Cardiac fibroblast (primary cell): Measurements from ENCODE around the gene DHRS12.

ENCODE experiments used
- DNase-seq, 2 donors: peaks; one replicate each; pipeline versions ENCODE4 v3.0.0 to v3.0.0-alpha.2; 2010; ENCODE audit warnings: low read depth in 2 of 2
- H3K4me3 ChIP-seq, 2 donors: replicated peaks in 1 of 2; 1 replicate in 1 of 2; 2 replicates in 1 of 2; pipeline ENCODE4 v1.5.1; 2011; ENCODE audit warnings: low read depth in 2 of 2, low read length in 2 of 2, mild to moderate bottlenecking in 2 of 2, moderate library complexity in 1 of 2
- TF ChIP-seq, protein P1 (sequence below): IDR thresholded peaks from one replicate; pipeline ENCODE4 v1.5.1; 2011; ENCODE audit warnings: low read depth, mild to moderate bottlenecking, low read length, inconsistent platforms

The DHRS12 gene

DNA sequence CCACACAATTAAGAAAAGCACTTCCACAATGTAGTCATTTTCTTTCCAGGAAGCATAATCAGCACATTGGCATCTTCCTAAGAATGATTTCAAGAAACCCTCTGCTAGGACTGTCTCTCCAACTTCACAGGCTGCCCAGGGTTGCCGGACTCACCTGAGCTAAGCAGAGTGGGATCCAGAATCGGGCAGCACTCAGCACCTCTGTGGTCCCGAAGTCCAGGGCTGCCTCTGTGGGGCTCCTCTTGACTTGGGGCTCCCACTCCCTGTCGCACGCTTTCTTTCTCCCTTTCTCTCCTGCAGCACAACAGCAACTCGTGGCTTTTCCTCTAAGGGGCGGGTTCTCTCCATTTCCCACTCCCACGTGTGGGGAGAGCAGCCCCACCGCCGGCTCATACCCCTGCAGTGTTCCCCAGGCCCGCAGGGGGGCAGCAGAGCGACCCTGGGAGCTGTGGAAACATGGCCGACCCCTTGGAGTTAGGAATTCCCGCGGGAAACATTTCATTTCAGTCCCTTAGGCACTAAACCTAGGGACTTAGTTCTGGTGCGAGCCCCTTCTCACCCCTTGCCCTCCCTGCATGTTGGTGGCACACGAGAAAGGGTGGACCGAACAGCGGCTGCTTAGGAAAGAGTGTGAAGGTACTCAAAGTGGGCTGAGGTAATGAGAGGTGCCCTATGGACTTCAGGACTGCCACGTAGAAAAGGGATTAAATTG lies 41.1 kb upstream of the DHRS12 start, which contains the start of gene TMEM272:
Gene TMEM272, minus strand, starts transcription at position 316 of the 712 bp plus-strand sequence. CDS start 6,647 bp downstream, outside the sequence.
- no peak within 1 kb of the TSS for H3K4me3 ChIP-seq
- DNase-seq: peak; percentile 36 to 41
- TF ChIP-seq, protein P1, sequence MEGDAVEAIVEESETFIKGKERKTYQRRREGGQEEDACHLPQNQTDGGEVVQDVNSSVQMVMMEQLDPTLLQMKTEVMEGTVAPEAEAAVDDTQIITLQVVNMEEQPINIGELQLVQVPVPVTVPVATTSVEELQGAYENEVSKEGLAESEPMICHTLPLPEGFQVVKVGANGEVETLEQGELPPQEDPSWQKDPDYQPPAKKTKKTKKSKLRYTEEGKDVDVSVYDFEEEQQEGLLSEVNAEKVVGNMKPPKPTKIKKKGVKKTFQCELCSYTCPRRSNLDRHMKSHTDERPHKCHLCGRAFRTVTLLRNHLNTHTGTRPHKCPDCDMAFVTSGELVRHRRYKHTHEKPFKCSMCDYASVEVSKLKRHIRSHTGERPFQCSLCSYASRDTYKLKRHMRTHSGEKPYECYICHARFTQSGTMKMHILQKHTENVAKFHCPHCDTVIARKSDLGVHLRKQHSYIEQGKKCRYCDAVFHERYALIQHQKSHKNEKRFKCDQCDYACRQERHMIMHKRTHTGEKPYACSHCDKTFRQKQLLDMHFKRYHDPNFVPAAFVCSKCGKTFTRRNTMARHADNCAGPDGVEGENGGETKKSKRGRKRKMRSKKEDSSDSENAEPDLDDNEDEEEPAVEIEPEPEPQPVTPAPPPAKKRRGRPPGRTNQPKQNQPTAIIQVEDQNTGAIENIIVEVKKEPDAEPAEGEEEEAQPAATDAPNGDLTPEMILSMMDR: peak; percentile 96

DNA sequence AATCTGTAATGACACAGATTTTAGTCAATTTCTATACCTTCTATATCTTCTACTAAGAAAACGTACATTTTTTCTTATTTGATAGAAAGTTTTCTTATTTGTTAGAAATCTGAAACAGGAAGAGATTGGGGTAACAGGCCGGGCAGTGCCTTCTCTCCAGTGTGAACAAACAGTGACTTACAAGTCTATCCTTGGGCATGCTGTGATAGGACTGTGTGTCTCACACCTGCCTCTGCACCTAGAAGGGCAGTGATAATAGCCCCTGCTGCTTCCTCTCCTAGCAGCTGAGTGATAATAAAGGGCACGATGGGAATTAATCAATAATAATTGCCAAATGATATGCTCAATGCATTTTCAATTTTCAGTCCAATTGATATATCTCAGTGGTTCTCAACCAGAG lies 39.6 kb upstream of the DHRS12 start:
- no peak for DNase-seq
- H3K4me3 ChIP-seq: no peak overlapping the region
- TF ChIP-seq, protein P1: no peak

DNA sequence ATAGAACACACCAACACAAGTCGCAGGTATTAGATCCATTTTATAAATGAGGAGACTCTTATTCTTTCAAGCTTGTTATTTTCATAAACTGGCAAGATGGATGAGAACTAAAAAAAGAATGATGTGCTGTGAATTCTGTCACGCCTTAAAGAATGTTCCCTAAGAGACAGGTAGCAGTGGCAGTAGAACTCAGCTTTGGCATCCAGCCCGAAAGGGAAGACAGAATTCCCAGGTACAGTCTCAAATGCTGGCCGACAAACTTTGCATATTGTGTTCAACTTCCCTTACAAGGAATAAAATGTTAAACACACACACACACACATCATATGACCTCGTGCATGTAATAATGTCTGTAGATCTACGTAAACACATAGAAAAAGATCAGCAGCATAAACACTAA lies 37.8 kb upstream of the DHRS12 start:
- no peak for DNase-seq
- H3K4me3 ChIP-seq: no peak overlapping the region
- TF ChIP-seq, protein P1: no peak

DNA sequence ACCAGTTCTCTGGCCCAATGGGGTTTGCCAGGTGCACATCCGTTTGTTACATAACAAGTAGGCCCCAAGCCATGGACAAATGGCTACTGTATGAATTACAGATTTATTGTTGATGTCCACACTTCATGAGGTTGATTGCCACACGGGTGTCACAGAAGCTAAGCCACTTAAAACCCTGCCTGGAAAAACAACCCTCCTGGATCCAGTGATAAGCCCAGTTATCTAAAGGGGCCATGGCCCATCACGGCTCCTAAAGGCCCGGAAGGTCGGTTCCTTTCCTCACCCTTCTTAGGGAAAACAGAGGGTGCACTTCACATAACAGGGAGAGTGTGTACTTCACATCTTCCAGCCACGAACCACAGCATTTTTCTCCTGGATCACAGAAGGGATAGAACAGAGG lies 37.0 kb upstream of the DHRS12 start:
- TF ChIP-seq, protein P1: no peak
- H3K4me3 ChIP-seq: no peak overlapping the region
- DNase-seq: no peak

DNA sequence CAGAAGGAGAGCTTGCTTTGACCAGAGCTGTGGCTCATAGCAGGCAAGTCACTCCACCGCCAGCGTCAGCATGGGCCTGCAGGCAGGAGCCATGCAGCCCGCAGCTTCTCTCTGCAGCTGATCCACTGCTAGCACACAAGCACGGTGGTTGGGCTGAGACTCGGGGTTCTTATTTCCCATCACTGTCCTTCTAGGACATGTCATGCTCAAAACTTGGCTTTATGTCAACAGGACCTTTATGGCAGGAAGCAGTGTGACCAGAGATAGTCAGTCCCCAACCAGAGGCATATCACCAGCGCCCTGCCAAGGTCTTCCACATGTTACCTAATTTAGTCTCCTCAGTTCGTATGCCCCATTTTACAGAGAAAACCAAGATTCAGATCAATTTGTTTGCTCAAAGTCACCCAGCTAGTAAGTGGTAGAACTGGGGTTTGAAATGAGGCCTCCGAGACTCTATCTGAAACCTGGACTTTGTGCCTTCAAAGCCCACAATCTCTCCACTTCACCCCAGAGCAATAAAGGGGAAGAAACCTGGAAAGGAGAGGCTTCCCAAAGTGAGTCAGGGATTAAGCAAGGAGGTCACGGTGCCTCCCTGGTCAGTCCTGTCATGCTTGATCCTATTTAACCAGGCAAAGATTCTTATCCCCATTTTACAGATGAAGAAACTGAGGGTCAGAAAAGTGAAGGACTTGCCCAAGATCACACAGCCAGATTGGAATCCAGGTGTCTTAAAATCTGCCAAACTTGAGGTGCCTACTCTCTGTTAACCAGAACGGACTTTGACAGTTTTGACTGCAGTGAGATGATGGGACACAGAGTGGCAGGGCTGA lies 36.0 kb upstream of the DHRS12 start:
- TF ChIP-seq, protein P1: no peak
- DNase-seq: no peak
- H3K4me3 ChIP-seq: no peak overlapping the region

DNA sequence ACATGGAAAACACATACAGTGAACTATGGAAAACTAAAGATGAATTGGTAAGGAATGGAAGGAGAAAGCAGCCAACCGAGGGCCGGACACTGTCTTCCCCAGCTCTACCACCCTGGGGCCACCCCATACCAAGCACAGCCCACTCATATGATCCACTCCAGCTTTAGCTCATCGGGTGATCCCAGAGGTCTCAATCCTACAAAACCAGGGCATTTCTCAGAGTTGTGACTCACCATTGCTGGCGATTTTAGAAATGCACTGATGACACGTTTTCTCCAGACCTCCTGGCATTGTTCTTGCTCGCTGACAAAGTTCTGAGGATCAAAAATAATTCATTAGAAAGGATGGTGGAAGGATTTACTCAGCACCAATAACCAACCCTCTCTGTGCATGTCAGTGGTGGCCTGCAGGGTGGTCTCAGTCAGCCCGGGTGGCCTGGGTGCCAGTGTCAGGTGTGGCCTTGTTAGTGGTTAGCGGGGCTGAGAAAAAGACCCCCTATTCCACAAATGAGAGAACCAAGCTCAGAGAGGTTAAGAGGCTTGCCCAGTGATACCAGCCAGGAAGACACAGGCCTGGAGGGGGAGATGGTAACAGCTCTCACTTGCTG lies 34.4 kb upstream of the DHRS12 start:
- peak; percentile 38 to 79 for DNase-seq
- H3K4me3 ChIP-seq: no peak overlapping the region
- TF ChIP-seq, protein P1: no peak
